ENCODE data around the gene PLD6.
A peak's percentile ranks its signal among the peaks of the same experiment; 100 is the strongest.
"Not testable (repeated sequence)": the region's sequence is repeated elsewhere in the genome, so short reads cannot be mapped to it uniquely, and the experiment has no call there.

The PLD6 gene, protein sequence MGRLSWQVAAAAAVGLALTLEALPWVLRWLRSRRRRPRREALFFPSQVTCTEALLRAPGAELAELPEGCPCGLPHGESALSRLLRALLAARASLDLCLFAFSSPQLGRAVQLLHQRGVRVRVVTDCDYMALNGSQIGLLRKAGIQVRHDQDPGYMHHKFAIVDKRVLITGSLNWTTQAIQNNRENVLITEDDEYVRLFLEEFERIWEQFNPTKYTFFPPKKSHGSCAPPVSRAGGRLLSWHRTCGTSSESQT

GRCh38 chr17:17206124-17206912, at the start of gene PLD6:
Gene PLD6, minus strand, starts transcription at chr17:17206333. Its CDS starts 47 bp downstream, at chr17:17206286.
- DNase-seq = peak; percentile 82

GRCh38 chr17:17255689-17256088, 49.6 kb upstream of the PLD6 start:
- not testable (repeated sequence) for DNase-seq

DNA sequence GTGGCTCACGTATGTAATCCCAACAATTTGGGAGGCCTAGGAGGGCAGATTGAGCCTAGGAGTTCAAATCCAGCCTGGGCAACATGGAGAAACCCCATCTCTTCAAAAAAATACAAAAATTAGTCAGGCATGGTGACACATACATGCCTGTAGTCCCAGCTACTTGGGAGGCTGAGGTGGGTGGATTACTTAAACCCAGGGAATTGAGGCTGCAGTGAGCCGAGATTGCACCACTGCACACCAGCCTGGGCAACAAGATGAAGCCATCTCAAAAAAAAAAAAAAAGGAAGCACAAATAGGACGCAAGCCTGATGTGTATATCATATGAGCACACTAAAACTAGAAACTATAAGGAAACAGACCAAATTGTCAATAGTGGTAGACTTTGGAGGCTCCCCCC, 47.9 kb upstream of the PLD6 start:
- no peak for DNase-seq

DNA sequence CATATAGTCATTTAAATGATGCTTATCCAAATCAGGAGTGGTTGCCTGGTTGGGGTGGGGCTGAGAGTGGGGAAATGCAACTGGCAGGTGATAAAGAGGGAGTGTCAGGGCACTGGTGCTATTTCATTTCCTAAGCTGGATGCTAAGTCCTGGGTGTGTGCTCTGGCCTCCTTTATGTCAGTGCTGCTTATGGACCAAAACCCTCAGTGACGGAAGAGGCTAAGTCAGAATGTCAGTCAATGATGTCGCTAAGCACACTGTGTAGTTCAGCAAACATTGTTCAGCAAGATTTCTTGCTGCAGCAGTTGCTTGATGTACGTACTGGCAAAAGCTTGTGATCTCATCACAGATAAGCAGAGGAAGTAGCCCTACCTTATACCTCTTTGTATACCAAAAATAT, 47.3 kb upstream of the PLD6 start:
- no peak for DNase-seq

- DNase-seq = no peak
These were observed 46.1 kb upstream of the PLD6 start for GRCh38 chr17:17252149-17252661.

GRCh38 chr17:17246879-17247278, 40.7 kb upstream of the PLD6 start:
- no peak for DNase-seq

GRCh38 chr17:17243163-17243562, 37.0 kb upstream of the PLD6 start:
- no peak for DNase-seq

GRCh38 chr17:17242246-17242645, 36.1 kb upstream of the PLD6 start:
- no peak for DNase-seq

- no peak for DNase-seq
These were observed 35.5 kb upstream of the PLD6 start for GRCh38 chr17:17241656-17242055.

- no peak for DNase-seq
These were observed 33.7 kb upstream of the PLD6 start for GRCh38 chr17:17239832-17240231.

- peak; percentile 83 for DNase-seq
These were observed 31.1 kb upstream of the PLD6 start, which contains the start of gene FLCN for GRCh38 chr17:17237026-17237799. Gene FLCN, minus strand, starts transcription at chr17:17237168. Its CDS starts 9,031 bp downstream, at chr17:17228137.

GRCh38 chr17:17236295-17237025, 30.3 kb upstream of the PLD6 start:
- no peak for DNase-seq

DNA sequence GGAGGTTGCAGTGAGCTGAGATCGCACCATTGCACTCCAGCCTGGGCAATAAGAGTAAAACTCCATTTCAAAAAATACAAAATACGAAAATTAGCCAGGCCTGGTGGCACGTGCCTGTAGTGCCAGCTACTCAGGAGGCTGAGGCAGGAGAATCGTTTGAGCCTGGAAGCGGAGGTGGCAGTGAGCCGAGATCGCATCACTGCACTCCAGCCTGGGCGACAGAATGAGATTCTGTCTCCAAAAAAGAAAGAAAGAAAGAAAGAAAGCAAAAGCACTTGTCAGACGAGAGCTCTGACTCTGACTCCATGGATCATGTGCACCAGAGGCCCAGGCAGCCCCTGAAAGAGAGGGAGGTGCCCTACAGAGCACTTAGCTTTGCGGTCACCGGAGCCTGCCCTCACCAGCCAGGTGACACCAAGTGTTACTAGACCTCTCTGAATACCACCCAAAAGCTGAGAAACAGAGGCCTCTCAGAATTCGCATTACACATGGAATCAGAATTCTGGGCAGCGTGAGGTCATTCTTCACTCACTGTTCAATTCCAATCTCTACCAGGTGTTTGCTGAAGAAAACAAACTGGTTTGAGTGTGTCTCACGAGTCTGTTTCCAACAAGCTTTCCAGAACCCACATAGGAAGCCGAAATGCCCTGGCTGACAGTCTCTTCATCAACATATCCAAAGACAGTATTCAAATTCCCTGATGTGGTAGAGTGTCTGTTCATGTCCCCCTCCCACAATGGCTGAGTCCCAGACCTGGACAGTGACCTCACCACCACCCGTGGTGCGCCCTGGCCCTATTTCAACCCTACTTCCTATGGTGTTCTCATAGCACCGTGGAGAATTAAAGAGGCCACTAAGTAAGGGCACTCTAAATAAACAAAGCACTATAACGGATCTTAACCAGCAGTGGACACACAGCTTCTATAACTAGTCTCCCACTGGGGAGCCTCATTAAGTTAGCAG, 29.4 kb upstream of the PLD6 start:
- no peak for DNase-seq

DNA sequence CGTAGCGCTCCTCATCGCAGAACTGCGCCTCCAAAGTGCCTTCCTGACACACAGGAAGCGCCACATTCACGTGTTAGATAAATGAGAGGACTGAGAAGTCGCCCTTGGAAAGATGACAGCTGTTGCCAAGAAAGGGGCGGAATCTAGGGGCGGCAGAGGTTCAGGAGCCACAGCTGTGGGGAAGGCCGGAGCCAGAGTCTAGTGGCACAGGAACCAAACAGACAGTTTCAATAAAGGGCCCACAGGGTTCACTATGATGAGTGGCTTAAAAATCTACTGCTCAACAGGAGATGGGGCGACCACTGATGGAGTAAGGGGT, 26.1 kb upstream of the PLD6 start:
- DNase-seq = no peak

- DNase-seq = no peak
These were observed 25.6 kb upstream of the PLD6 start for GRCh38 chr17:17231621-17232302.

GRCh38 chr17:17229416-17230384, 23.6 kb upstream of the PLD6 start:
- no peak for DNase-seq

- no peak for DNase-seq
These were observed 22.6 kb upstream of the PLD6 start for GRCh38 chr17:17228521-17229279.

DNA sequence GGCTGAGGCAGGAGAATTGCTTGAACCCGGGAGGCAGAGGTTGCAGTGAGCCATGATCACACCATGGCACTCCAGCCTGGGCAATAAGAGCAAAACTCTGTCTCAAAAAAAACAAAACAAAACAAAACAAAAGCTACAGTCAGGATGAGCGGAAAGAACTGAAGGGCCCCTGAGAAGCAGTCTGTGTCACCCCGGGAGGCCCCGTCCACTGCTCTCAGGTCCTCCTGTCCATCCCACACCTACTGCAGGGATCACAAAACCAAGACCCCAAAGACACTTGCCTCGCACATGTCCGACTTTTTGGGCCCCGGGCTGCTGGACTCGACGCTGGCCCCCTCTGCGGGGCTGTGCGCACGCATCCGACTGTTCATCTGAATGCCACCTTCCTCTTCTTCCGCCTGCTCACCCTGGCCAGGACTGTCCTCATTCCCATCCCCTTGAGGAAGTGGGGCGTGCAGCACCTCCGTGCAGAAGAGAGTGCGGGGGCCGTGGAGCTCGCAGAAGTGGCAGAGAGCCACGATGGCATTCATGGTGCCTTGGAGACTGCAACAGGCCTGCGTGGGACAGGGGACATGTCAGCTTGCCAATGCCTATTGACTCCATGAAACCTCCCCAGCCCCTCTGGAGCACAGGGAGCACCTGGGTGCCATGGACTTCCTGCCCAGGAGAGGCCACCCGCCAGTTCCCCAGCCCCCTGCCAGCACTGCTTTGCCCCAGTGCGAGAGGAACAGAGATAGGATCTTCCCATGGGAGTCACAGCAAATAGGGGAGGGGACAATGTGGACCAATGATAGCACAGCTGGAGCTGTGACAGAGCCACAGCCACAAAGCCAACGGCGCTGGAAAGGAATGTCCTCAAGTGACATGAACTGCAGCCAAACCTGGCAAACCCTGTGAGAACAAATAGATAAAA, 21.7 kb upstream of the PLD6 start:
- DNase-seq = no peak
